ENCODE measurements around the gene NMRAL1.

DNA sequence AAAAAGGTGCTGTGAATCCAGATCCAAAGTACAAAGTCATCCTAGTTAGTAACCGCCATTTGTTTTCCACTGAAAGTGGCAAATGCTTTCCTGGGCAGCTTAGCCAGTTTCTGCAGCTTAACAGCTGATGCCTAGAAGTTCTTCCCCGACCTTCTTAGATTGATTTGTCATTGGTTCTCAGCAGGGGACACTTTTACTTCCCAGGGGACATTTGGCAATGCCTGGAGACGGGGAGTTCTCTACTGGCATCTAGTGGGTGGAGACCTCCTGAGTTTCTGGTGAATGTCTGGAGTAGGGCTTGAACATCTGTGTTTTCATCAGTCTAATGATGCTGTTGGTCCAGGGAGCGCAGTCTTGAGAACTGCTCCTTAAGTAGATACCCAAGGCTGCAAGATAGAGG is 41.2 kb downstream of the NMRAL1 start:
- TF ChIP-seq, protein P1, sequence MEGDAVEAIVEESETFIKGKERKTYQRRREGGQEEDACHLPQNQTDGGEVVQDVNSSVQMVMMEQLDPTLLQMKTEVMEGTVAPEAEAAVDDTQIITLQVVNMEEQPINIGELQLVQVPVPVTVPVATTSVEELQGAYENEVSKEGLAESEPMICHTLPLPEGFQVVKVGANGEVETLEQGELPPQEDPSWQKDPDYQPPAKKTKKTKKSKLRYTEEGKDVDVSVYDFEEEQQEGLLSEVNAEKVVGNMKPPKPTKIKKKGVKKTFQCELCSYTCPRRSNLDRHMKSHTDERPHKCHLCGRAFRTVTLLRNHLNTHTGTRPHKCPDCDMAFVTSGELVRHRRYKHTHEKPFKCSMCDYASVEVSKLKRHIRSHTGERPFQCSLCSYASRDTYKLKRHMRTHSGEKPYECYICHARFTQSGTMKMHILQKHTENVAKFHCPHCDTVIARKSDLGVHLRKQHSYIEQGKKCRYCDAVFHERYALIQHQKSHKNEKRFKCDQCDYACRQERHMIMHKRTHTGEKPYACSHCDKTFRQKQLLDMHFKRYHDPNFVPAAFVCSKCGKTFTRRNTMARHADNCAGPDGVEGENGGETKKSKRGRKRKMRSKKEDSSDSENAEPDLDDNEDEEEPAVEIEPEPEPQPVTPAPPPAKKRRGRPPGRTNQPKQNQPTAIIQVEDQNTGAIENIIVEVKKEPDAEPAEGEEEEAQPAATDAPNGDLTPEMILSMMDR (IDR thresholded peaks at IDR 0.05), result no peak
- no peak for TF ChIP-seq POLR2A (IDR thresholded peaks at IDR 0.05)

Measured in lower leg skin (tissue), 3 donors.